HG03521 (cell line): ENCODE data around the gene SDCBP2.

ENCODE experiments used
- ATAC-seq: cut with Tn5 transposase; IDR thresholded peaks from one replicate; pipeline ENCODE4 v1.9.1; 2021; ENCODE audit warnings: mild to moderate bottlenecking, moderate library complexity; ENCODE audit not compliant: unreplicated experiment

The SDCBP2 gene

GRCh38 chr20:1315804-1316203 lies 13.1 kb downstream of the SDCBP2 start:
- ATAC-seq, result no peak

- no peak for ATAC-seq
These were observed 15.5 kb downstream of the SDCBP2 start for GRCh38 chr20:1313236-1313964.

- no peak for ATAC-seq
These were observed 16.1 kb downstream of the SDCBP2 start for GRCh38 chr20:1312904-1313235.

GRCh38 chr20:1312308-1312707 lies 16.6 kb downstream of the SDCBP2 start:
- ATAC-seq, result no peak

- no peak for ATAC-seq
These were observed 18.3 kb downstream of the SDCBP2 start for GRCh38 chr20:1310506-1311190.

- ATAC-seq, result no peak
These were observed 18.9 kb downstream of the SDCBP2 start for GRCh38 chr20:1310071-1310470.

GRCh38 chr20:1309439-1309847 lies 19.5 kb downstream of the SDCBP2 start:
- ATAC-seq, result no peak

- ATAC-seq, result no peak
These were observed 20.2 kb downstream of the SDCBP2 start for GRCh38 chr20:1308702-1309095.

GRCh38 chr20:1308067-1308701 lies 20.8 kb downstream of the SDCBP2 start:
- ATAC-seq, result no peak

GRCh38 chr20:1307571-1307971 lies 21.4 kb downstream of the SDCBP2 start:
- ATAC-seq, result no peak

- ATAC-seq, result no peak
These were observed 21.8 kb downstream of the SDCBP2 start for GRCh38 chr20:1307171-1307570.

- ATAC-seq, result no peak
These were observed 22.4 kb downstream of the SDCBP2 start for GRCh38 chr20:1306316-1307135.

- no peak for ATAC-seq
These were observed 23.2 kb downstream of the SDCBP2 start for GRCh38 chr20:1305712-1306111.

- no peak for ATAC-seq
These were observed 24.0 kb downstream of the SDCBP2 start for GRCh38 chr20:1304710-1305515.

- no peak for ATAC-seq
These were observed 26.0 kb downstream of the SDCBP2 start for GRCh38 chr20:1302685-1303541.

GRCh38 chr20:1301031-1301529 lies 27.9 kb downstream of the SDCBP2 start:
- no peak for ATAC-seq

GRCh38 chr20:1300083-1300840 lies 28.7 kb downstream of the SDCBP2 start:
- no peak for ATAC-seq

GRCh38 chr20:1299522-1299921 lies 29.4 kb downstream of the SDCBP2 start:
- ATAC-seq, result no peak
